Right ventricle myocardium superior (tissue), 1 donor: ENCODE measurements around the gene CDC25B. TPM values are rescaled to one million over a fixed set of nuclear protein-coding genes. Genes with fewer than 3 reads are reported as not detected.
A peak's percentile ranks its signal among the peaks of the same experiment; 100 is the strongest.

ENCODE experiments used
- ATAC-seq: fragments of 200-7000 bp; cut with Tn5 transposase; one replicate; pipeline ENCODE4 v1.9.1; 2020; ENCODE audit warnings: mild to moderate bottlenecking; ENCODE audit not compliant: poor library complexity
- DNase-seq: peaks from one replicate; pipeline ENCODE4 v3.0.0-alpha.2; 2020
- intact Hi-C: fragments of 100-400 bp; cut with DNase I; formaldehyde crosslinking; loops from one replicate; pipeline ENCODE4 v1.11.2; 2022
- total RNA-seq: library from RNA; stranded (reverse); fragmentation: NEBNext Ultra II Directional; extraction: Animal tissue kit (Norgen Biotek cat#: 25700); gene quantifications from one replicate; pipeline ENCODE4 v1.2.1, GENCODE V29; 2021
- donor health status: DM: no; HTN: yes; CAD: no; lungs with severe emphysema.

Gene CDC25B
- total RNA-seq, 1 donor from 2014 or later = 5.7 TPM

DNA sequence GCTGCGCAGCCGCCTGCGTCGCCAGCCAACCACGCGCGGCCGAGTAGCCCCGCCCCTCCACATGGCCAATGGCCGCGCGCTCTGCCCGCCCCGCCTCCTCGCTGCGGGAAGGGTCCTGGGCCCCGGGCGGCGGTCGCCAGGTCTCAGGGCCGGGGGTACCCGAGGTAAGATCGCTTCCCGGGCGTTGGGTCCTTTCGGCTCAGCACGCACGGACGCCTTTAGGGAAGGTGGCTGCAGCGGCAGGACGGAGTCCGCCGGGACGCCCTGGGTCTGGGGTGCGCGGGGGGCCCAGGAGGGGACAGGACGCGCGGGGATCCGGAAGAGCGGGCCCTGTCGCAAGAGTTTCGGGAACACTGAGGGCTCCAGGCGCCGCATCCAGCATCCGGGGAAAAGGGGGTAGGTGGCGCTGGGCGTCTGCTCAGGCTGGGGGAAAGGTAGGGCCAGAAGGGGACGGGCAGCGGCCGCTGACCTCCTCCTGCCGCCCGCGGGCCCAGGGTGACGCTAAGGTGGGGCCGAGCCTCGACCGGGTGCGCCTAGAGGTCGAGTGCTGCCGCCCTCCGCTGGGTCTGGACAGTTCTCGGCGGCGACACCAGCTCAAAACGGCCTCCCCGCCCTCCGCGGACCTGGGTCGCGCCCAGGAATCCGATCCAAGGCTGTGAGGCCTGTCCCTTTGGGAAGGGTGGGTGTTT, 50.8 kb downstream of the CDC25B start, which contains the start of gene MAVS:
MAVS (plus strand) TSS at position 95 of the 689 bp plus-strand sequence. CDS start 7,791 bp downstream, outside the sequence.
- ATAC-seq (peak; percentile 98), DNase-seq (peak; percentile 95)
- intact Hi-C loops = no loop called here

DNA sequence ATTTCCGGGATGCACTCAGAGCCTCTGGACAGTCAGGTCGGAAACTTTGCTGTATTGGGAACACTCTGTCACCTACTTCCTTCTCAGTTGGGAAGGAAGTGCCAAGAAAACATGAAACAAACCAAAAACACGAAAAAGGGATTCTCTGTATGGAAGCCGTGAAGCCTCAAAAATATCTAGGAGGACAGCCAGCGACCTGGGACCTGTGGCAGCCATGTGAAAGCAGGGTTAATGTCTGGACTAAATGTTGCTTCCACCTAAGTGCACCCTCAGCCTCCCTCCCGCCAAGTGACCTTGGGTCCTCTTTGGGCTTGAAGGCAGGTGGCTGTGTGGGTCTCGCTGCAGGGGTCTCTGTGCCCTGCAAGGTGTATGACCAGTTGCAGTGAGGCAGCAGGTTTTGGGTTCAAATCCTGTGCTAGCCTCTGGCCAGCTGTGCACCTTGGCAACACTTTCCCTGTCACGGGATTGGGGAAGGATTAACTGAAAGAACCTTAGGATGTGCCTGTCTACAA, 51.4 kb downstream of the CDC25B start:
- DNase-seq (no peak), ATAC-seq (no peak)
- intact Hi-C loops = no loop called here

- no peak for DNase-seq
- no peak for ATAC-seq
- intact Hi-C loops = no loop called here
Measured at GRCh38 chr20:3848565-3848964, 52.5 kb downstream of the CDC25B start.

DNA sequence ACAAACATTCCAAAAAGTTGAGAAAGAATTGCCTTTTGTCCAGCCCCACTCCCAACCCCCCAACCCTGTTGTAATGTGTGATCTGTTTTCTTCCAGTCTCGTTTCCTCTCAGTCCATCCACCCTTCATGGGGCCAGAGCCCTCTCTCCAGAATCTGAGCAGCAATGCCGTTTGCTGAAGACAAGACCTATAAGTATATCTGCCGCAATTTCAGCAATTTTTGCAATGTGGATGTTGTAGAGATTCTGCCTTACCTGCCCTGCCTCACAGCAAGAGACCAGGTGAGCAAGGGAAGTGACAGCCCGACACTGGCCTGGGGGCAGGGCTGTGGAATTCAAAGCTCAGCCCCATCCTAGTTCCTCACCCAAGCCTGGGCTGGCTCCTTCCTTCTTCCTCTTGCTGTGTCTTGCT, 58.4 kb downstream of the CDC25B start:
- intact Hi-C loops = no loop called here
- ATAC-seq (no peak), DNase-seq (no peak)

Other genes starting within 250 kb of the CDC25B start
- gene GFRA4, start 132.9 kb upstream of the CDC25B start, total RNA-seq = not detected
- 12.6 TPM for gene ADAM33, start 114.3 kb upstream of the CDC25B start, total RNA-seq
- 9.6 TPM for gene SIGLEC1, start 83.7 kb upstream of the CDC25B start, total RNA-seq
- gene HSPA12B, start 63.6 kb upstream of the CDC25B start, total RNA-seq = 16.6 TPM
- 11.3 TPM for gene ADISSP, start 28.6 kb upstream of the CDC25B start, total RNA-seq
- 0.32 TPM for gene SPEF1, start 14.9 kb upstream of the CDC25B start, total RNA-seq
- gene CENPB, start 9.6 kb upstream of the CDC25B start, total RNA-seq = 68.3 TPM
- gene AP5S1, start 24.2 kb downstream of the CDC25B start, total RNA-seq = 11.0 TPM
- gene MAVS, start 50.5 kb downstream of the CDC25B start, total RNA-seq = 35.7 TPM
- gene PANK2, start 93.1 kb downstream of the CDC25B start, total RNA-seq = 15.9 TPM
- 4.8 TPM for gene RNF24, start 219.2 kb downstream of the CDC25B start, total RNA-seq